ENCODE data around the gene FABP1.

- no peak for TF ChIP-seq CHD2 (IDR thresholded peaks at IDR 0.05; ENCODE audit: low read length, partially characterized antibody)
- TF ChIP-seq REST (IDR thresholded peaks at IDR 0.05; ENCODE audit: low read depth, low read length): no peak
- no peak for TF ChIP-seq GABPA (IDR thresholded peaks at IDR 0.05; ENCODE audit: low read depth)
- TF ChIP-seq, protein P1, sequence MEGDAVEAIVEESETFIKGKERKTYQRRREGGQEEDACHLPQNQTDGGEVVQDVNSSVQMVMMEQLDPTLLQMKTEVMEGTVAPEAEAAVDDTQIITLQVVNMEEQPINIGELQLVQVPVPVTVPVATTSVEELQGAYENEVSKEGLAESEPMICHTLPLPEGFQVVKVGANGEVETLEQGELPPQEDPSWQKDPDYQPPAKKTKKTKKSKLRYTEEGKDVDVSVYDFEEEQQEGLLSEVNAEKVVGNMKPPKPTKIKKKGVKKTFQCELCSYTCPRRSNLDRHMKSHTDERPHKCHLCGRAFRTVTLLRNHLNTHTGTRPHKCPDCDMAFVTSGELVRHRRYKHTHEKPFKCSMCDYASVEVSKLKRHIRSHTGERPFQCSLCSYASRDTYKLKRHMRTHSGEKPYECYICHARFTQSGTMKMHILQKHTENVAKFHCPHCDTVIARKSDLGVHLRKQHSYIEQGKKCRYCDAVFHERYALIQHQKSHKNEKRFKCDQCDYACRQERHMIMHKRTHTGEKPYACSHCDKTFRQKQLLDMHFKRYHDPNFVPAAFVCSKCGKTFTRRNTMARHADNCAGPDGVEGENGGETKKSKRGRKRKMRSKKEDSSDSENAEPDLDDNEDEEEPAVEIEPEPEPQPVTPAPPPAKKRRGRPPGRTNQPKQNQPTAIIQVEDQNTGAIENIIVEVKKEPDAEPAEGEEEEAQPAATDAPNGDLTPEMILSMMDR (IDR thresholded peaks at IDR 0.05): no peak
- TF ChIP-seq, protein P2, sequence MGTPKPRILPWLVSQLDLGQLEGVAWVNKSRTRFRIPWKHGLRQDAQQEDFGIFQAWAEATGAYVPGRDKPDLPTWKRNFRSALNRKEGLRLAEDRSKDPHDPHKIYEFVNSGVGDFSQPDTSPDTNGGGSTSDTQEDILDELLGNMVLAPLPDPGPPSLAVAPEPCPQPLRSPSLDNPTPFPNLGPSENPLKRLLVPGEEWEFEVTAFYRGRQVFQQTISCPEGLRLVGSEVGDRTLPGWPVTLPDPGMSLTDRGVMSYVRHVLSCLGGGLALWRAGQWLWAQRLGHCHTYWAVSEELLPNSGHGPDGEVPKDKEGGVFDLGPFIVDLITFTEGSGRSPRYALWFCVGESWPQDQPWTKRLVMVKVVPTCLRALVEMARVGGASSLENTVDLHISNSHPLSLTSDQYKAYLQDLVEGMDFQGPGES (IDR thresholded peaks at IDR 0.05; ENCODE audit: low read depth, low read length): no peak
- no peak for TF ChIP-seq TAF1 (IDR thresholded peaks at IDR 0.05; ENCODE audit: borderline replicate concordance, low read depth, low read length)
- TF ChIP-seq NFIC (IDR thresholded peaks at IDR 0.05; ENCODE audit: borderline replicate concordance): no peak
- no peak for TF ChIP-seq NRF1 (IDR thresholded peaks at IDR 0.05; ENCODE audit: low read depth, low read length)
- no peak for TF ChIP-seq POLR2AphosphoS5 (IDR thresholded peaks at IDR 0.05; ENCODE audit: low read depth, low read length)
- no peak for TF ChIP-seq SIN3A (IDR thresholded peaks at IDR 0.05; ENCODE audit: borderline replicate concordance, low read depth, low read length)
- no peak for TF ChIP-seq TEAD4 (IDR thresholded peaks at IDR 0.05; ENCODE audit: borderline replicate concordance, insufficient read depth)
- no peak for TF ChIP-seq RFX5 (IDR thresholded peaks at IDR 0.05; ENCODE audit: low read length)
- TF ChIP-seq EP300 (IDR thresholded peaks at IDR 0.05; ENCODE audit: borderline replicate concordance in 1 of 2, low read depth in 1 of 2, low read length in 1 of 2): no peak
Measured at GRCh38 chr2:88108796-88109195, 19.1 kb downstream of the FABP1 start.

Data from SK-N-SH (cell line).